ENCODE results near the gene EME2. TPM values are rescaled to one million over a fixed set of nuclear protein-coding genes. Genes with fewer than 3 reads are reported as not detected.
"Not testable (repeated sequence)": the region's sequence is repeated elsewhere in the genome, so short reads cannot be mapped to it uniquely, and the experiment has no call there.

EME2 gene
- total RNA-seq, 1 donor from 2014 or later = 5.5 TPM

GRCh38 chr16:1791256-1791942 is 18.8 kb downstream of the EME2 start:
- no peak for DNase-seq

GRCh38 chr16:1791943-1792812 is 19.6 kb downstream of the EME2 start:
- DNase-seq = no peak

GRCh38 chr16:1792836-1793577 is 20.4 kb downstream of the EME2 start:
- DNase-seq = no peak

- DNase-seq = no peak
Measured at GRCh38 chr16:1793578-1794220, 21.1 kb downstream of the EME2 start, which contains the start of gene IGFALS. Gene IGFALS (minus strand): TSS chr16:1793705. CDS start chr16:1793652, 53 bp downstream.

GRCh38 chr16:1794221-1794871 is 21.7 kb downstream of the EME2 start:
- no peak for DNase-seq

- DNase-seq = no peak
Measured at GRCh38 chr16:1794908-1795666, 22.5 kb downstream of the EME2 start.

GRCh38 chr16:1799263-1799662 is 26.7 kb downstream of the EME2 start:
- not testable (repeated sequence) for DNase-seq

GRCh38 chr16:1800701-1801100 is 28.1 kb downstream of the EME2 start:
- DNase-seq = no peak

- DNase-seq = no peak
Measured at GRCh38 chr16:1807626-1808025, 35.0 kb downstream of the EME2 start.

- no peak for DNase-seq
Measured at GRCh38 chr16:1808691-1809090, 36.1 kb downstream of the EME2 start.

GRCh38 chr16:1809281-1809801 is 36.7 kb downstream of the EME2 start:
- DNase-seq = no peak

- no peak for DNase-seq
Measured at GRCh38 chr16:1810106-1810505, 37.5 kb downstream of the EME2 start.

- DNase-seq = no peak
Measured at GRCh38 chr16:1810536-1810935, 37.9 kb downstream of the EME2 start.

- DNase-seq = no peak
Measured at GRCh38 chr16:1812732-1813163, 40.1 kb downstream of the EME2 start.

- no peak for DNase-seq
Measured at GRCh38 chr16:1815461-1815860, 42.9 kb downstream of the EME2 start.

- no peak for DNase-seq
Measured at GRCh38 chr16:1816396-1817275, 44.0 kb downstream of the EME2 start.

GRCh38 chr16:1817276-1817589 is 44.6 kb downstream of the EME2 start:
- DNase-seq = no peak

- DNase-seq = no peak
Measured at GRCh38 chr16:1817716-1818115, 45.1 kb downstream of the EME2 start.

GRCh38 chr16:1818204-1818872 is 45.7 kb downstream of the EME2 start:
- DNase-seq = no peak

All from skin of body (tissue), 2 donors.